GM23338 (cell line): ENCODE results near the gene GPX7. TPM values are rescaled to one million over a fixed set of nuclear protein-coding genes. Genes with fewer than 3 reads are reported as not detected.

Experiments
- CREB1 ChIP-seq: fragments of 250-450 bp; sonication (Bioruptor Pico); IDR thresholded peaks from 2 replicates; pipeline ENCODE4 v1.5.0; 2020; ENCODE audit warnings: low read depth, mild to moderate bottlenecking, moderate library complexity
- CTCF ChIP-seq, 2 experiments: fragments of 200-600 bp in 1 of 2; sonication (generic) in 1 of 2; conservative IDR thresholded peaks; 2 replicates each; pipeline versions ENCODE4 v1.5.1 to v1.6.1; 2016 to 2017; ENCODE audit warnings: antibody characterized with exemption in 2 of 2, low read depth in 2 of 2, mild to moderate bottlenecking in 2 of 2, moderate library complexity in 1 of 2
- ETS1 ChIP-seq: IDR thresholded peaks from 2 replicates; pipeline ENCODE4 v1.6.1; 2016; ENCODE audit warnings: antibody characterized with exemption
- EZH2 ChIP-seq: fragments of 200-600 bp; sonication (generic); IDR thresholded peaks from one replicate; pipeline ENCODE4 v1.8.0; 2017; ENCODE audit warnings: antibody characterized with exemption, mild to moderate bottlenecking, low read depth; ENCODE audit not compliant: unreplicated experiment
- JUNB ChIP-seq: IDR thresholded peaks from one replicate; pipeline ENCODE4 v1.6.1; 2016; ENCODE audit warnings: antibody characterized with exemption; ENCODE audit not compliant: unreplicated experiment
- NANOG ChIP-seq: IDR thresholded peaks from 2 replicates; pipeline ENCODE4 v1.6.1; 2016; ENCODE audit warnings: antibody characterized with exemption, borderline replicate concordance
- POLR2AphosphoS5 ChIP-seq: IDR thresholded peaks from 2 replicates; pipeline ENCODE4 v1.6.1; 2016; ENCODE audit warnings: antibody characterized with exemption, low read depth
- STAT1 ChIP-seq: IDR thresholded peaks from one replicate; pipeline ENCODE4 v1.6.1; 2016; ENCODE audit warnings: antibody characterized with exemption; ENCODE audit not compliant: unreplicated experiment
- ZNF331 ChIP-seq: fragments of 250-450 bp; sonication (Bioruptor Pico); IDR thresholded peaks from 2 replicates; pipeline ENCODE4 v1.5.0; 2020; ENCODE audit warnings: low read depth, mild to moderate bottlenecking, moderate library complexity
- ZNF462 ChIP-seq: fragments of 250-450 bp; sonication (Bioruptor Pico); IDR thresholded peaks from 2 replicates; pipeline ENCODE4 v1.5.0; 2020; ENCODE audit warnings: mild to moderate bottlenecking, moderate library complexity
- polyA plus RNA-seq: library from polyadenylated mRNA; unstranded; fragments of >200 nt; fragmentation: Nextera tagmentation; extraction: Ambion mirVana; gene quantifications from 2 replicates; pipeline ENCODE4 v1.2.1, GENCODE V29; 2016
- total RNA-seq: library from RNA; depleted of rRNA; stranded (reverse); fragments of >200 nt; shearing (Covaris generic); gene quantifications from 2 replicates; pipeline ENCODE4 v1.2.3, GENCODE V29; 2014

The GPX7 gene
- total and polyA plus RNA-seq, 2 experiments from 2014 or later = 12.8 to 20.9 TPM

GRCh38 chr1:52628614-52629324 lies 26.6 kb downstream of the GPX7 start (continued):
- TF ChIP-seq ZNF462 (CRISPR knock-in tag) (no peak), CTCF (conservative IDR thresholded peaks at IDR 0.05; ENCODE audit: low read depth in 2 of 2) (no peak), NANOG (no peak), ZNF331 (no peak), JUNB (no peak), STAT1 (no peak), EZH2 (no peak), POLR2AphosphoS5 (no peak), CREB1 (no peak), ETS1 (no peak)
